SU-DHL-6 (cell line): ENCODE measurements around the gene ASXL1.

Source experiments
- EZH2phosphoT487 ChIP-seq: fragments of 200-600 bp; sonication (generic), shearing (Covaris generic); conservative IDR thresholded peaks from 2 replicates; pipeline ENCODE4 v1.6.1; 2018; ENCODE audit warnings: mild to moderate bottlenecking, antibody characterized with exemption, low read length, moderate library complexity, mixed read lengths
- TF ChIP-seq, protein P1 (sequence below): fragments of 200-600 bp; sonication (generic); IDR thresholded peaks from one replicate; pipeline ENCODE4 v1.5.1; 2017; ENCODE audit warnings: antibody characterized with exemption, mild to moderate bottlenecking, low read length, moderate library complexity; ENCODE audit not compliant: insufficient read depth, poor library complexity, severe bottlenecking

- TF ChIP-seq, protein P1, sequence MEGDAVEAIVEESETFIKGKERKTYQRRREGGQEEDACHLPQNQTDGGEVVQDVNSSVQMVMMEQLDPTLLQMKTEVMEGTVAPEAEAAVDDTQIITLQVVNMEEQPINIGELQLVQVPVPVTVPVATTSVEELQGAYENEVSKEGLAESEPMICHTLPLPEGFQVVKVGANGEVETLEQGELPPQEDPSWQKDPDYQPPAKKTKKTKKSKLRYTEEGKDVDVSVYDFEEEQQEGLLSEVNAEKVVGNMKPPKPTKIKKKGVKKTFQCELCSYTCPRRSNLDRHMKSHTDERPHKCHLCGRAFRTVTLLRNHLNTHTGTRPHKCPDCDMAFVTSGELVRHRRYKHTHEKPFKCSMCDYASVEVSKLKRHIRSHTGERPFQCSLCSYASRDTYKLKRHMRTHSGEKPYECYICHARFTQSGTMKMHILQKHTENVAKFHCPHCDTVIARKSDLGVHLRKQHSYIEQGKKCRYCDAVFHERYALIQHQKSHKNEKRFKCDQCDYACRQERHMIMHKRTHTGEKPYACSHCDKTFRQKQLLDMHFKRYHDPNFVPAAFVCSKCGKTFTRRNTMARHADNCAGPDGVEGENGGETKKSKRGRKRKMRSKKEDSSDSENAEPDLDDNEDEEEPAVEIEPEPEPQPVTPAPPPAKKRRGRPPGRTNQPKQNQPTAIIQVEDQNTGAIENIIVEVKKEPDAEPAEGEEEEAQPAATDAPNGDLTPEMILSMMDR = no peak
- no peak for TF ChIP-seq EZH2phosphoT487
These were observed 114.6 kb downstream of the ASXL1 start for GRCh38 chr20:32472581-32473207.
